Activated naive CD8-positive, alpha-beta T cell treated with anti-CD3 and anti-CD28 coated beads, Interleukin-2, amount 10 ng/mL, durations not matched to agents 7 days and 5 days (primary cell): ENCODE data around the gene ARID5A. TPM values are rescaled to one million over a fixed set of nuclear protein-coding genes. Genes with fewer than 3 reads are reported as not detected.

Experiments
- ATAC-seq: fragments of 150-1000 bp; cut with Tn5 transposase; one replicate; pipeline ENCODE4 v1.10.0; 2021; ENCODE audit warnings: low read depth, moderate library complexity
- POLR2A ChIA-PET: fragments of 350-600 bp; sonication (Branson Sonifier 250); formaldehyde crosslinking; loops from one replicate; lab custom pipeline; 2021; ENCODE audit warnings: antibody characterized with exemption; lab: Charles Lee
- DNase-seq: peaks from one replicate; pipeline ENCODE4 v3.0.0; 2021
- H3K27ac Mint-ChIP-seq: one replicate; pipeline ENCODE4 v1.8.0; 2022; ENCODE audit warnings: mild to moderate bottlenecking, mixed read lengths
- H3K27me3 Mint-ChIP-seq: one replicate; pipeline ENCODE4 v1.8.0; 2022; ENCODE audit warnings: mild to moderate bottlenecking, moderate library complexity, mixed read lengths
- H3K36me3 Mint-ChIP-seq: one replicate; pipeline ENCODE4 v1.8.0; 2021; ENCODE audit warnings: mild to moderate bottlenecking, mixed read lengths
- H3K4me1 Mint-ChIP-seq: one replicate; pipeline ENCODE4 v1.8.0; 2021; ENCODE audit warnings: mixed read lengths
- H3K4me3 Mint-ChIP-seq: one replicate; pipeline ENCODE4 v1.8.0; 2022; ENCODE audit warnings: mild to moderate bottlenecking, moderate library complexity, mixed read lengths
- H3K9me3 Mint-ChIP-seq: one replicate; pipeline ENCODE4 v1.8.0; 2021; ENCODE audit warnings: mixed read lengths
- total RNA-seq, 2 experiments: library from RNA; stranded (reverse); gene quantifications; one replicate each; pipeline ENCODE4 v1.2.3, GENCODE V29; 2021

Gene ARID5A
- total RNA-seq, 2 experiments from 2014 or later: 62.1 to 62.8 TPM

DNA sequence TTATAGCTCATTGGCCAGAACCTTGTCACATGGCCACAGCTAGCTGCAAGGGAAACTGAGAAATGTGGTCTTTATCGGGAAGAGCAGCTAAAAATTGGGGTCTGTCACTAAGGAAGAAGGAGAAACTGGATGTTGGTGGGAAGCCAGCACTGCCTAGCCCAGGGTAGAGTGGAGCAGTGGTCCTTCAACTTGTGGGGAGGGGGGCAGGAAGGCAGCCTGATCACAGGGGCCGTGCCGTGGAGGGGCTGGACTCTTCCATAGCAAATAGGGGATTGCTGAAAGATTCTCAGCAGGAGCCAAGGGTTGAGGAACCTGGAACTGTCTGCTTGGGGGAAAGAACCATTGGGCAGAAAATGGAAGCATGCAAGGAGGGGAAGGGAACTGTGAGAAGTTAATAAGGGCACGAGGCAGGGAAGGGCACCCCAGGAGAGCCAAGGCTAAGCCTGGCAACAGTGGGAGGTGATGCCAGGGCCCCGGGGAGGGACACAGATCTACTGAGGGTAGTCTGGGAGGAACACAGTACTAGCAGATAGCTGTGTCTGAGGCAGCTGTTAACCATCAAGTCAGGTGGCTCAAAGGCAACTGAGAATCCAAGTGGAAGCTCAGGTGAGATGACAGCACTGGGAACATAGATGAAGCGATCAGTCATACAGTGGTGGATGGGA is 25.5 kb upstream of the ARID5A start:
- H3K4me3 Mint-ChIP-seq: no peak overlapping the region
- H3K27me3 Mint-ChIP-seq: peaks cover 9% of the 10 kb centered on the region
- H3K9me3 Mint-ChIP-seq: peaks cover 4% of the 10 kb centered on the region
- H3K36me3 Mint-ChIP-seq: no peaks in the 10 kb centered on the region
- H3K27ac Mint-ChIP-seq: no peak overlapping the region
- POLR2A ChIA-PET: interaction anchor here (1.2 to 2.3 kb wide), 2 partner anchors 27 to 43 kb away, joined by 3 to 8 read pairs; no protein-coding TSS in a partner anchor
- peaks cover 17% of the 10 kb centered on the region for H3K4me1 Mint-ChIP-seq
- DNase-seq (peak; percentile 10), ATAC-seq (no peak)

DNA sequence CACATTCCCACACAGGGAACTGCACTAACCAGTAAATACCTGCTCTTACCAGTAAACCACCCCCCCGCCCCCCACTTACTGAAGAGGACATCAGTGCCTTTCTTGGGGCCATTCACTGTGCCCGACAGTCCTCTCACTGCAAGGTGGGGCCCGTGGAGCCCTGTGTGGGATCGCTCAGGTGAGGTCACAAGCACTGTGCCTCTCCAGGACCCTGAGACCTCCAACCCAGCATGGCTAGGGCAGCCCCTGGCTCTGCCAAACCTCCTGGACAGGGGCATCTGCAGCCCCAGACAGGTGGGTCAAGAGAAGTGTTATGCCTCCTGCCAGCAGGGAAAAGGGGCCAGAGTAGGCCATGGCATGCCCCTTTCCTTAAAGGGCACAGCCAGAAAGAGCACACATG is 24.7 kb upstream of the ARID5A start:
- H3K36me3 Mint-ChIP-seq: no peaks in the 10 kb centered on the region
- peaks cover 8% of the 10 kb centered on the region for H3K9me3 Mint-ChIP-seq
- H3K27me3 Mint-ChIP-seq: peaks cover 9% of the 10 kb centered on the region
- ATAC-seq: no peak
- H3K4me3 Mint-ChIP-seq: no peak overlapping the region
- POLR2A ChIA-PET: interaction anchor here (1.2 kb wide), 1 partner anchor 26 kb away, joined by 3 read pairs; no protein-coding TSS in a partner anchor
- peak; percentile 19 for DNase-seq
- peaks cover 17% of the 10 kb centered on the region for H3K4me1 Mint-ChIP-seq
- no peak overlapping the region for H3K27ac Mint-ChIP-seq

DNA sequence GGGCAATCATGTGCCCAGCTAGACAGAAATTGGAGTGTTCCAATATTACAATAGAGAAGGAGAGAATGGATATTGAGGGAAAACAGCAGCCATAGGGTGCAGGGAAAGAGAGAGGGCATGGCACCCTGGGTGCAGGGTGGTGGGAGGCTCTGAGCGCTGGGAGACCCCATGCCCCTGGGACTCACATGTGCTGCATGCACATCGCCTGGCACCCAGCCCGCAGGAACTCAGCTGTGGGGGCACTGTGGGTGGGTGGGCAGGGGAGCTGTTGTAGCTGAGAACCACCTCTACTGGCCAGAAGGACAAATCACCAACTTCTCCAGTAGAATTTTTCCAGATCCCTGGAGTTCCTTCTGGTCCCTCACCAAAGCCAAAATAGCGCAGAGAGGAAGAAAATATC is 24.2 kb upstream of the ARID5A start:
- DNase-seq (no peak), ATAC-seq (no peak)
- Mint-ChIP-seq H3K4me1 (peaks cover 16% of the 10 kb centered on the region), H3K27ac (no peak overlapping the region), H3K27me3 (peaks cover 9% of the 10 kb centered on the region), H3K4me3 (no peak overlapping the region), H3K36me3 (peaks cover 3% of the 10 kb centered on the region), H3K9me3 (peaks cover 11% of the 10 kb centered on the region)
- POLR2A ChIA-PET: no interaction called here

DNA sequence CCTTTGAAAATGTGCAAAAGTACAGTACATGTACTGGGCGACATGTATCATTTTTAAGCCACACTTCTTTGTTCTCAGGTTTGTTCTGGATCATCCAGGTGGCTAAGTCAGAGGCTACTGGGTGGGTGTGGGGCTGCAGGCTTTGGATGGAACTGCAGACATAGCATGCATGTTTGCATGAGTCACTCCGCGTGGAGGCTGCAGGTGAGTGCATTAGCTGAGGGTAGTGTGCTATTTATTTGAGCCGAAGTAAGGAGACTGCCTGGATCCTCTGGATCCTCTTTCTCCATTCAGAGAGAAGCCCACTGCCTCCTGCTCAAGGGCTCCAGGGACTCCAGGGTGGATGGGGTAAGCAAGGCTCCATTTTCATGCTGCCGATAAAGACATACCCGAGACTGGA is 22.0 kb upstream of the ARID5A start:
- Mint-ChIP-seq H3K27me3 (peaks cover 14% of the 10 kb centered on the region), H3K27ac (no peak overlapping the region), H3K9me3 (peaks cover 11% of the 10 kb centered on the region), H3K4me1 (peaks cover 4% of the 10 kb centered on the region), H3K4me3 (no peak overlapping the region), H3K36me3 (peaks cover 6% of the 10 kb centered on the region)
- DNase-seq: no peak
- POLR2A ChIA-PET: no interaction called here
- ATAC-seq: no peak

DNA sequence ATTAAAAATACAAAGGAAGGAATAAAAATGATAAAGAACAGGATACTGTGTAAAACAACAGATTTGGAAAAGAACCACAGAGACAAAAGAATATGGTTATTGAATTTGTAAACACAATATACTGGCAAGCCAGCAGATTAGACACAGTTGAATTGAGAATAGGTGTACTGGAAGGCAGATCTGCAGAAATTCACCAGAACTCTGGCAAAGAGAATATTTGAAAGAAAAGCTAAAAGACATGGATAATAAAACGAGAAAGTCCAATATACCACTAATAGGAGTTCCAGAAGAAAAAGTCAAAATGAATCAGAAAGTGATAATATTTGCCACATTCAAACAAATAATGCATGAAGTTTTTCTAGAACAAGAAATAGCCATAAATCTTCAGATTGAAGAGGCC is 19.5 kb upstream of the ARID5A start:
- Mint-ChIP-seq H3K27ac (no peak overlapping the region), H3K9me3 (peaks cover 11% of the 10 kb centered on the region), H3K36me3 (peaks cover 6% of the 10 kb centered on the region), H3K27me3 (peaks cover 6% of the 10 kb centered on the region), H3K4me3 (no peak overlapping the region), H3K4me1 (peaks cover 4% of the 10 kb centered on the region)
- ATAC-seq (no peak), DNase-seq (no peak)
- POLR2A ChIA-PET: no interaction called here

DNA sequence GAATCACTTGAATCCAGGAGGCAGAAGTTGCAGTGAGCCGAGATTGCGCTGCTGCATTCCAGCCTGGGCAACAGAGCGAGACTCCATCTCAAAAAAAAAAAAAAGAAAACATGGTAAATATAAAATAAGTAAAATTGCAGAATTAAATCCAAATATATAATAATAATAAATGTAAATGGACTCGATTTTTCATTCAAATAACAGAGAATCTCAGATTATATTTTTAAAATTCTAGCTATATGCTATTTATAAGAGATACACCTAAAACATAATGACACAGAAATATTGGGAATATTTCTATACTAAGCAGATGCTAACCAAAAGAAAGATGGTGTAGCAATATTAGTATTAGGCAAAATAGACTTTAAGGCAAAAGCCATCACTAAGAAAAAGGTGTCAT is 16.3 kb upstream of the ARID5A start:
- H3K4me3 Mint-ChIP-seq: no peak overlapping the region
- no peak for DNase-seq
- POLR2A ChIA-PET: interaction anchor here (0.7 kb wide), 1 partner anchor 154 kb away, joined by 3 read pairs; no protein-coding TSS in a partner anchor
- peaks cover 26% of the 10 kb centered on the region for H3K4me1 Mint-ChIP-seq
- H3K27me3 Mint-ChIP-seq: peaks cover 5% of the 10 kb centered on the region
- peaks cover 11% of the 10 kb centered on the region for H3K9me3 Mint-ChIP-seq
- peaks cover 6% of the 10 kb centered on the region for H3K36me3 Mint-ChIP-seq
- no peak overlapping the region for H3K27ac Mint-ChIP-seq
- ATAC-seq: no peak

DNA sequence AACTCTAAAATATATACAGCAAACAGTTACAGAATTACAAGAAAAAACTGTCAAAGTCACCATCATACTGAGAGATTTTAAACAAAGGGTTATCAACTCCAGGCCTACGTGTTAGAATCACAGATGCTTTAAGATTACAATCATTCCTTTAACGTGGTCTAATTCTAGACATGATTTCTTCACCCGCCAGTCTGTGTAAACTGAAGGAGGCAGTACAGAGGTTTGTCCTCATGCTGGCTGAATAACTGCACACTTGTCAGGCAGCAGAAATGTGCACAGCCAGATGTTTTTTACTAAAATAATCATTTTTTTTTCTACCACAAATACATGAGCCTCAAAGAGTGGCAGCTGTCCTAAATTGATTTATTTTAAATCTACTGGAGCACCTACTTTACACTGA is 15.9 kb upstream of the ARID5A start:
- Mint-ChIP-seq H3K27me3 (peaks cover 5% of the 10 kb centered on the region), H3K36me3 (peaks cover 6% of the 10 kb centered on the region), H3K27ac (no peak overlapping the region), H3K9me3 (peaks cover 11% of the 10 kb centered on the region), H3K4me1 (peaks cover 27% of the 10 kb centered on the region), H3K4me3 (no peak overlapping the region)
- no peak for ATAC-seq
- DNase-seq: no peak
- POLR2A ChIA-PET: interaction anchor here (0.7 to 1.7 kb wide), 2 partner anchors 27 to 155 kb away, joined by 3 to 4 read pairs; no protein-coding TSS in a partner anchor

DNA sequence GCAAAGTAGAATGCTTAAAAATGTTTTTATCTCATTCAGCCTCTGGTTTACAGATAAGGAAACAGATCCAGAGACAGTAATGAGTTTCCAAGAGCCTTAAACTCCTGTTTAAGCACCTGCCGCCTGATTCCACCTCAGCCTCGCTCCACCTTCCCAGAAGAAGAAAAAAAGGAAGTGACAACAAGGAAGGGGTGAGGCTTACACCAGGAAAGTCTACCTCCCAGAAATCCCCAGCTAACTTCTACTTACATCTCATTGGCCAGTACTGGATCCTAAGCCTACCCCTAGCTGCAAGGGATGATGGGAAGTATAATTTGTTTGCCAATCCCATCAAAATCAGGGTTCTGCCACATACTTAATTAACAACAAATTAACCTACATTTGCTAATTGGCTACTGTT is 15.3 kb upstream of the ARID5A start:
- POLR2A ChIA-PET: interaction anchor here (1.7 kb wide), 1 partner anchor 26 kb away, joined by 4 read pairs; no protein-coding TSS in a partner anchor
- H3K4me3 Mint-ChIP-seq: no peak overlapping the region
- peaks cover 6% of the 10 kb centered on the region for H3K9me3 Mint-ChIP-seq
- no peak overlapping the region for H3K27ac Mint-ChIP-seq
- ATAC-seq (no peak), DNase-seq (no peak)
- H3K4me1 Mint-ChIP-seq: peaks cover 30% of the 10 kb centered on the region
- H3K27me3 Mint-ChIP-seq: peaks cover 6% of the 10 kb centered on the region
- peaks cover 6% of the 10 kb centered on the region for H3K36me3 Mint-ChIP-seq

DNA sequence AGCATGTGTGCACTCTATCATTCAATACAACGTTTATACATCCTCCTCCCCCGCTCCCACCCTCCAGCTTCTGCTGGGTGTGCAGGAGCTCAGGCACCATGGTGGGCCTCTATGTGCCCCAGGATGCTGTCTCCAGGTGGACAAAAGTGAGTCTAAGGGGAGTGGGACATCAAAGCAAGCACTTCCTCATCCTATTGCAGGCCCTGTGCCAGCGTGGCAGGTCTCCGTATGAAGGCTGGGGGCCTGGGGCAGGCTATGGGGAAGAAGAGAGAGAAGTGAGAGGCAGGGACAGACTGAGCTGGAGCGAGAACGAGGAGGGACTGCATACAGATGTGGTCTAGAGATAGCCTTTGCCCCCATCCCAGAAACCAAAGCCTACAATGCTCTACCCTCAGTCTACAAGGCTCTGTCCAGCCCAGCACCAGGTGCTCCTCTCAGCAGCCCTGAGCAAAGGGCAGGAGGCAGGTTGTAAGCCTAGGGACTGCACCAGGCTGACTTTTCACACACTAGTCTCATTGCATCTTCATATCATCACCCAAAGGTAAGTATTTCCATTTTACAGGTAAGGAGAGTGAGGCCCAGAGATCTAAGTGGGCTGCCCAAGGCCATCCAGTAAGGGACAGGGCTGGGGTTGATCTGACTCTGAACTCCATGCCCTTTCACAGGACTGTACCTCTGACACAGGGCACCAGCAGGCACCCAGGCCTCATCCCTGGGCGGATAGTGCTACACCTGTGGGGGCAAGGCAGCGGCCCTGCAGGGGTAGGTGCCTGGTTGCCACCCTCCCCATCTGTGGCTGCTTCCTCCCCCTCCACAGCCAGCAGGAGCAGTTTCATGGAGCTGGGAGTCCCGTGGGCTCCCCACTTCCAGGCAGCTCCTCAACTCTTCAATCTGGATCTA is 14.0 kb upstream of the ARID5A start:
- Mint-ChIP-seq H3K27me3 (peaks cover 5% of the 10 kb centered on the region), H3K4me1 (peaks cover 36% of the 10 kb centered on the region), H3K4me3 (no peak overlapping the region), H3K27ac (no peak overlapping the region), H3K9me3 (no peaks in the 10 kb centered on the region), H3K36me3 (peaks cover 2% of the 10 kb centered on the region)
- no peak for DNase-seq
- no peak for ATAC-seq
- POLR2A ChIA-PET: interaction anchor here (0.7 to 8.4 kb wide), 5 partner anchors 10 to 1211 kb away, joined by 3 to 93 read pairs (median 4); partner anchors contain the start of gene ARID5A

DNA sequence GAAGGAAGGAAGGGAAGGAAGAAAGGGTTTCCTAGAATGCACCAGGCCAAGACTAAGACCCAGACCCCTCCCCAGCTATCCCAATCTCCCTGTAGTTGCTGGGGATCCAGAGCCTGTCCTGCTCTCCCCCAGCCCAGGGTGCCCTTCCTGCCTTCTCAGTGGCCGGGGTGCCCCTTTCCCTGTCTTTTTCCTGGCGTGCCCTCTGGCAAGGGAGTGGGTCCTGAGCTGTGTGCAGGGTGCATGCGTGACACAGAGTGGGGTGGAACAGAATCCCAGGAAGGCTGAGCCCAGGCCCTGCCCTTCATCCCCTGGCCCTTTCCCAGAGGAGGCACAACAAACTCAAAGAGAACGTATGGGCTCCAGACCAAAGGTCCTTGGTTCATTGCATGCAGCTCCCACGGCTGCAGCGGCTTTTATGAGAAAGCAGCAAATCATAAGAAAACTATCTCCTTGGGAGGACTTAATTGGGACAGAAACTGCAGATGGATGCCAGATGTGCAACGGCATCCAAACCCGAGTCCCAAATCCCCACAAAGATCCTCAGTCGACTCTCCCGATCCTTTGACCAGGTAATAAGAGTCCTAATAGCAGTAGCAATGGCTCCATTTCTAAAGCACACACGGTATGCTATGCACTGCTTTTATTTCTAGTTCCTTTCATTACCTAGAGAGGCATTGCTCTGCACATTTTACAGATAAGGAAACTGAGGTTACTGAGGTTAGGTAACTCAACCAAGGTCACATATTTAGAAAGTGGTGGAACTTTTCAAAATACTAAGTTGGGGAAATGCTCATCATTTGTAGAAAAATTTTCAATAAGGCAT is 12.7 kb upstream of the ARID5A start:
- Mint-ChIP-seq H3K27me3 (peaks cover 2% of the 10 kb centered on the region), H3K27ac (peak overlapping the region; percentile 51), H3K9me3 (no peaks in the 10 kb centered on the region), H3K36me3 (no peaks in the 10 kb centered on the region), H3K4me1 (peaks cover 48% of the 10 kb centered on the region), H3K4me3 (peak overlapping the region; percentile 49)
- no peak for DNase-seq
- POLR2A ChIA-PET: interaction anchor here (2.2 to 8.4 kb wide), 2 partner anchors 9 to 13 kb away, joined by 7 to 93 read pairs; partner anchors contain the start of gene ARID5A
- peak; percentile 38 for ATAC-seq

DNA sequence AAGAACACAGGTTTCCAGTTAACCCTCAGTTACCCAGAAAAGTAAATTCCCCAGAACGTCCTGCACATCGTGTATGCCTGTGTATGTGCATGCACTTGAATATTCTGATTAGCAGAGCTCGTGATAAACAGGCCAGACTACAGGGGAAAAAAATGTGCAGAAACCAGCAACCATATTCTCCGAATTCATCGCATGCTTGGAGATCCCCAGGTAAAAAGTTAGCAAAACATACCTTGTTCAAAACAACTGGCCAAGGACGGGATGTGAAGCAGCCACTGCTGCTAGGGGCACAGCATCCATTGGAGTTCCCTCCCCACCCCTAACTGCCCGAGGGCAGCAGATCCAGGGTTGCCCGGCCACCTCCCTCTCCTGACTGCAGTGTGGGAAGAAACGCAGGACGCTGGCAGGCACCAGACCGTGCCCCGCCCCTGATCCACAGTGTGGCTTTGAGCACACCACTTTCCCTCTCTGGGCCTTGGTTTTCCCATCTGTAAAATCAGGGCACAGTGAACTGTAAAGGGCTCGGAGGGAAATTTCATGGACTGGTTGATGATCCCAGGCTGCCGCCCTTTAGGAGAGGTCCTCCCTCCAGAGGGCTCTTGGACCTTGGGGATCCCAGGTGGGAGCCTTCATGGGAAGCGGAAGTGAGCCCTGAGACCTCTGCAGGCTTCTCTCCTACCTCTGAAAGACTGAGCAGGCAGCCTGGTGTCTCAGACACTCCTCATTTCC is 11.9 kb upstream of the ARID5A start:
- Mint-ChIP-seq H3K9me3 (no peaks in the 10 kb centered on the region), H3K27me3 (peaks cover 2% of the 10 kb centered on the region), H3K4me3 (peak overlapping the region; percentile 49), H3K36me3 (no peaks in the 10 kb centered on the region), H3K27ac (peak overlapping the region; percentile 51), H3K4me1 (peaks cover 51% of the 10 kb centered on the region)
- DNase-seq (no peak), ATAC-seq (peak; percentile 7)
- POLR2A ChIA-PET: interaction anchor here (2.2 to 8.4 kb wide), 2 partner anchors 8 to 12 kb away, joined by 7 to 93 read pairs; partner anchors contain the start of gene ARID5A

DNA sequence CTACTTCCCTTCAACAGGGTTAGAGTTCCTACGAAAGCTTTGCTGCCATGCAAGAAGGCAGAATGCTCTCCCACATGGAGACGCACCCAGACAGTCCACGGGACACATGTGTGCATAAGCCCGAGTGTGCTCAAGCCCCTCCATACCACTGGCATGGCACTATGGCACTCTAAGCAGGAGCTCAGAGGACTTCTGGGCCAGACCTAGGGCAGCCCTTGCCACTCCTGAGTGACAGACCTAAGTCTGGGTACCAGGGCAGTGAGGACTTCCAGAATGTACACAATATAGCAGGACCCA is 11.4 kb upstream of the ARID5A start:
- no peak overlapping the region for H3K27ac Mint-ChIP-seq
- DNase-seq (no peak), ATAC-seq (no peak)
- POLR2A ChIA-PET: interaction anchor here (8.4 kb wide), 1 partner anchor 12 kb away, joined by 93 read pairs; the partner anchor contains the start of gene ARID5A
- peaks cover 2% of the 10 kb centered on the region for H3K27me3 Mint-ChIP-seq
- H3K9me3 Mint-ChIP-seq: no peaks in the 10 kb centered on the region
- no peaks in the 10 kb centered on the region for H3K36me3 Mint-ChIP-seq
- H3K4me3 Mint-ChIP-seq: no peak overlapping the region
- H3K4me1 Mint-ChIP-seq: peaks cover 54% of the 10 kb centered on the region
